HG03060 (cell line): ENCODE results near the gene TUBB2B.
"Not testable (repeated sequence)": the region's sequence is repeated elsewhere in the genome, so short reads cannot be mapped to it uniquely, and the experiment has no call there.

ENCODE experiments used
- ATAC-seq: cut with Tn5 transposase; IDR thresholded peaks from one replicate; pipeline ENCODE4 v1.9.1; 2021; ENCODE audit warnings: low read depth, moderate number of reproducible peaks; ENCODE audit not compliant: unreplicated experiment

The TUBB2B gene

DNA sequence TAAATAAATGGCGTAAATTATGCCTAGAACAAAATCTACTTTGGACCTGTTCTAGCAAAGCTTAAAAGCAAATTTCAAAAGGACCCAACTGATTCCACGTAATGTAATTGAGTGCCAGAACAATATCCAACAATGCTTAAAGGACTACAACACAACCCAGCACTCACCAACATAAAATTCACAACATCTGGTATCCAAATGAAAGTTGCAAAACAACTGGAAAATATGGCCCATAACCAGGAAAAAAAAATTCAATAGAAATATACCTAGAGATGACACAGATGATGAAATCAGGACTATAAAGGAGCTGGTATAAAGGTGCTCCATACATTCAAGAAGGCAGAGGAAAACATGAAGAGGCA, 14.1 kb downstream of the TUBB2B start:
- ATAC-seq, result no peak

DNA sequence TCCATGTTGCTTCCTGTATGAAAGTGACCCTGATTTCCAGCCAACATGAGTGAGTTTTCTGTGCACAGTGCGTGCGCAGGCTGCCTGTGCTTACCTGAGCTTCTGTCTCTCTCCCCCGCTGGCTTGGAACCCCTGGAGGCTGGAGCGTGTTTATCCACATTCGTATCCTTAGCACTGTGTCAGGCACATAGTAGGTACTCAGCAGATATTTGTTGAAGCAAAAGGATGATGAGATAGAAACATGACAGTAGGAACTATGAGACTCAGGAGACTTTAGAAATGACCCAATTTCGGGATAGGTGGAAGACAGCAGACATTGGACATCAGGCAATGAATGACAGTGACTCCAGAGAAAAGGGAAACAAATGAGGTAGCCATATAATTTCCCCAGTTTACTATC, 15.2 kb downstream of the TUBB2B start:
- no peak for ATAC-seq

DNA sequence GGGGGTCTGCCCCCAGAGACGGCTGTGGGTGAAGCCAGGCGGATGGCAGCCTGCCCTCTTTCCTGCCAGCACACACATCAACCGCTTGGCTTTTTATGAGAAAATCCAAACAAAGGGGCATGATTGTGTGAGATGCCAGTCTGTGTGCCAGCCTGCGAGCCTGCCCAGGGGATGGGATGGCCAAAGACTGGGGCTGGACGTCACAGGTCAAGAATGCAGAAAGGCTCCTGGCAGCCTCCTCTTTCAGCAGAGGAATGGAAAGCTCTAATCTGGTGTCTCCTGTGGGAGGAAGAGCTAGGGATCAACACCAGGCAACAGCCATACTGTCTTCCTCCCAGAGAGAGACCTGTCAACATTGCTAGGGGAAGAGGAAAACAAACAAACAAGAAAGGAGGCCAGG, 15.8 kb downstream of the TUBB2B start:
- ATAC-seq, result no peak

GRCh38 chr6:3210024-3210610, 17.3 kb downstream of the TUBB2B start:
- no peak for ATAC-seq

- no peak for ATAC-seq
These were observed 18.1 kb downstream of the TUBB2B start for GRCh38 chr6:3209114-3210023.

DNA sequence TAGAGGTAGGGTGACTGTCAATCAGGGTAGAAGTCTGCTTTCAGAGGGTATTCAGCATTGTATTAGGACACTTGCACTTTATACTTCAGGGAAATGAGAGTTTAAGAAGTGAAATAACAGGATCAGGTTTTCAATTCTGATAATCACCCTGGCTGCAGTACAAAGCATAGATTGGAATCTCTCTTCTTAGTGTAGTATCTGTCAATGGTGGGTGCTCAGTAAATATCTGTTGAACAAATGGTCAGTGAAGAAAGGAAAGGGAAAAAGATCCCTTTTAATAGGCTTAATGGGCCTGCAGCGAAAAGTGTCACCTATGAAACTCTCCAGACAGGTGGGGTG, 18.7 kb downstream of the TUBB2B start:
- ATAC-seq, result no peak

- no peak for ATAC-seq
These were observed 19.2 kb downstream of the TUBB2B start for GRCh38 chr6:3208098-3208774.

GRCh38 chr6:3206339-3207015, 21.0 kb downstream of the TUBB2B start:
- ATAC-seq, result no peak

- ATAC-seq, result no peak
These were observed 21.5 kb downstream of the TUBB2B start for GRCh38 chr6:3205913-3206312.

- ATAC-seq, result no peak
These were observed 22.5 kb downstream of the TUBB2B start for GRCh38 chr6:3204921-3205320.

- no peak for ATAC-seq
These were observed 24.3 kb downstream of the TUBB2B start for GRCh38 chr6:3202999-3203696.

- no peak for ATAC-seq
These were observed 26.1 kb downstream of the TUBB2B start for GRCh38 chr6:3201388-3201787.

DNA sequence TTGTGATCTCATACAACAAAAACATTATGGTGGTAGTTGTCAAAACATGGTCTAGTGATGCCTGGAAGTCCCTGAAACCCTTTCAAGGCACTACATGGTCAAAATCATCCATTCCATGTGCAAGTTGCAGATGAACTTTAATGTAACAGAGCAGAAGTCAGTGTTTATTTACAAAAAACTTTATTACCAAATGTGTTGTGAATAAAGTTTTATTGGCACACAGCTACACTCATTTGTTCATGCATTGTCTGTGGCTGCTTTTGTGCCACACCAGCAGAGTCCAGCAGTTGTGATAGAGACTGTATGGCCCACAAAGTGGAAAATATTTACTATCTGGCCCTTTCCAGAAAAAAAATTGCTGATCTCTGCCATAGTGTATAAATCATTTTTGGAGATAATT, 26.8 kb downstream of the TUBB2B start:
- ATAC-seq, result no peak

GRCh38 chr6:3199382-3199781, 28.1 kb downstream of the TUBB2B start:
- no peak for ATAC-seq

DNA sequence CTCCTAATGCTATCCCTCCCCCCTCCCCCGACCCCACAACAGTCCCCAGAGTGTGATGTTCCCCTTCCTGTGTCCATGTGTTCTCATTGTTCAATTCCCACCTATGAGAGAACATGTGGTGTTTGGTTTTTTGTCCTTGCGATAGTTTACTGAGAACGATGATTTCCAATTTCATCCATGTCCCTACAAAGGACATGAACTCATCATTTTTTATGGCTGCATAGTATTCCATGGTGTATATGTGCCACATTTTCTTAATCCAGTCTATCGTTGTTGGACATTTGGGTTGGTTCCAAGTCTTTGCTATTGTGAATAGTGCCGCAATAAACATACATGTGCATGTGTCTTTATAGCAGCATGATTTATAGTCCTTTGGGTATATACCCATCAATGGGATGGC, 29.7 kb downstream of the TUBB2B start:
- not testable (repeated sequence) for ATAC-seq

DNA sequence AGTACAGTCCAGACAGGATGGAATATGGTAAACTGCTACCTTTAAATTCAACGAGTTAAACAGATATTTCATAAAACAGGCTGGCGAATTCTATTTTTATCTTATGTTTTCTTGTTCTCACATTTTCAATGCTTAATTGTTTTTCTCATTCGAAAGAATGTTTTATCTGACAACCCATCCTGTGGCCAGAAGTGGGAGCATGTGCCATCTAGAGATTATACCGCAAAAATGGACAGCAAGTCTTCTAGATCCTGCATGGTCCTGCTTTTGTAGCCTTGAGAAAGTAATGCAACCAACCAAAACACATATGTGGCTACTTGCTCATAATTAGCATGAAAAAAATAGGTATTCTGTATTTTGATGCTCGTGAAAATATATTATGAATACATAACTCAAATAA, 30.7 kb downstream of the TUBB2B start:
- no peak for ATAC-seq

DNA sequence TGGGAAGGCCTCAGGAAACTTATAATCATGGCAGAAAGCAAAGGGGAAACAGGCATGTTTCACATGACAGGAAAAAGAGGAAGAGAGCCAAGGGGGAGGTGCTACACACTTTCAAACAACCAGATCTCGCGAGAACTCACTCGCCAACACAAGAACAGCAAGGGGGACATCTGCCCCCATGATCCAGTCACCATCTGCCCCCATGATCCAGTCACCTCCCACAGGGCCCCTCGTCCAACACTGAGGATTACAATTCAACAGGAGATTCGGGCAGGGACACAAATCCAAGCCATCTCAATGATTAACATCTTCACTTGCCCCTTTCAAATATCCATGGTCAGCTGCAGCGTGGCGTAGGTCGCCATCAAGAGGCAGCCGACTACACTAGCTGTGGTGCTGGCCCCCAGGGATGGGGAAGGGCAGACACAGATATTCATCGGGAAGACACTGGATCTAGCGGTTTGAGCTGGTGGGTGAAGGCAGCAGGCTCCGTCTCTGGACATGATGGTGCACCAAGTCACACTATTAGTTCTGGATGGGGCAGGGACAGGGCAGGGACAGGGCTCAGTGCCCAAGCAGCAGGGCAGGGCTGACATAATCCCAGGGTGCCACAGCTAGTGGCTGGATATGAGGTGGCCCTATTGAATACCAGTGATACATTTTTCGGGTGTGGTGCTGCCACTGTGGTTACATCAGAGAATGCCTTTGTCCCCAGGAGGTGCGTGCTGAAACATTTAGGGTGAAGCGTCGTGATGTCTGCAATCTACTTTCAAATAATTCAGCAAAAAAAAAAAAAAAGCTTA, 31.6 kb downstream of the TUBB2B start:
- ATAC-seq, result no peak

DNA sequence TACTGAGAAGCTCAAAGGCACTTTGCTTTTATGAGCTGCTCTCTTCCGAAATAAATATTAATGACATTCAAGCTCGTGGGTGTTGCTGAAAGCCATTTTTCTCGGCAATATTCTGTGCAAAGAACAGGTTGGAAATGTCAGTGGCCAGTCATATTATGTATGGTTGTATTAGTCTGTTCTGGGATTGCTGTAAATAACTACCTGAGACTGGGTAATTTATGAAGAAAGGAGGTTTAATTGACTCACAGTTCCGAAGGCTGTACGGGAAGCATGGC, 32.1 kb downstream of the TUBB2B start:
- no peak for ATAC-seq

DNA sequence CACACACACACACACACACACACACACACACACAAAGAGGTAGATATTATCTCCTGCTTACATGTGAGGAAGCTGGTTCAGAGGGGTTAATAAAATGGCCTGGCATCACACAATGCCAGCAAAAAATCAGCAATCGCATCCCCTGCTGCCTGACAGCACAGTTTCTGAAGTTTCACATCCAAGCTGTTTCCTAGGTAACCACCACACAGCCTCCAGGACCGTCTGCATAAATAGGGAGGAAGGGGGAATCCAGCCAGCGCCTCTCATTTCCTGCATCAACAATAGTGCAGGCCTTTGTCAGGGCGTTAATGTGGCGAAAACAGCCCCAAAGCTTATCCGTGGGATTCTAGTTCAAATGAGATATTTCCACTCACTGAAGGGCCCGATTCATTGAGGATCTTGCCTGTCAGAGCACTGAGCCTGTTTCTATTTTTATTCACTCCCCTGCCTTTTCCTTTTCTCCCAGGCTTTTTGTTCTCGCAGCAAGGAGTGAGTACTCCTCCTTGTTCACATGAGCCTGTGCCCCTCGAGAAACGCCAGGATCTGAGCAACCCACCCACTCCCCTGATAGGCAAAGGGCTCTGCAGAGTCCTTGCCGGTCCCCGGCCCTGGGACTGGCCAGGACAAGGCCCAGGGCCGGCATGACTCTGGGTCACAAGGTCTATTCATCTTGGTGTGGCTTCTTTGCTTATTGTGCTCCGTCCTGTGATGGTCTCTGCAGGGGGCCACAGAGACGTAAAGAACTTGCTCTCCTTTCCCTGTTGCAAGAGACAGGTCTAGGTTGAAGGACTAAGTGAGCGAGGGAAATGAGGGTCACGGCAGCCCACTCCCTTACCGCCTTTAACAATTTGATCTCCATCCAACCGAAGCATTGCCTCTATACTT, 32.7 kb downstream of the TUBB2B start:
- no peak for ATAC-seq
